ENCODE data around the gene SPINK13. TPM values are rescaled to one million over a fixed set of nuclear protein-coding genes. Genes with fewer than 3 reads are reported as not detected.

Gene SPINK13
- not detected for total RNA-seq
- long read RNA-seq, donor 1, result 0 reads
- long read RNA-seq, donor 2, result 0 reads

- Histone ChIP-seq H3K4me3 (no peak within 1 kb of the TSS), H3K36me3 (ENCODE audit: low read depth) (no peaks in the 10 kb centered on the region), H3K9me3 (peaks cover 4% of the 10 kb centered on the region), H3K4me1 (ENCODE audit: low read depth) (no peaks in the 10 kb centered on the region)
- DNase-seq, result no peak
- TF ChIP-seq CTCF (IDR thresholded peaks at IDR 0.05), result no peak
- intact Hi-C loops (cut with DNase I, micrococcal nuclease), result no loop called here
- ATAC-seq, result no peak
Observed at GRCh38 chr5:148268566-148268965, at the start of gene SPINK13. Gene SPINK13, plus strand, starts transcription at chr5:148268794. Its CDS starts 1,279 bp downstream, at chr5:148270073.

GRCh38 chr5:148221508-148221907 lies 47.1 kb upstream of the SPINK13 start:
- intact Hi-C loops (cut with DNase I, micrococcal nuclease), result no loop called here
- H3K4me3 ChIP-seq, result no peak overlapping the region
- ATAC-seq, result no peak
- DNase-seq, result no peak
- TF ChIP-seq CTCF (IDR thresholded peaks at IDR 0.05), result no peak
- H3K4me1 ChIP-seq (ENCODE audit: low read depth), result no peaks in the 10 kb centered on the region
- no peaks in the 10 kb centered on the region for H3K9me3 ChIP-seq
- H3K36me3 ChIP-seq (ENCODE audit: low read depth), result no peaks in the 10 kb centered on the region

GRCh38 chr5:148224117-148224742 lies 44.4 kb upstream of the SPINK13 start:
- no peak for TF ChIP-seq CTCF (IDR thresholded peaks at IDR 0.05)
- no peaks in the 10 kb centered on the region for H3K4me1 ChIP-seq (ENCODE audit: low read depth)
- DNase-seq, result no peak
- H3K9me3 ChIP-seq, result no peaks in the 10 kb centered on the region
- no peak overlapping the region for H3K4me3 ChIP-seq
- intact Hi-C loops (cut with DNase I, micrococcal nuclease), result no loop called here
- no peak for ATAC-seq
- no peaks in the 10 kb centered on the region for H3K36me3 ChIP-seq (ENCODE audit: low read depth)

- intact Hi-C loops (cut with DNase I, micrococcal nuclease), result no loop called here
- ATAC-seq, result no peak
- DNase-seq, result no peak
- no peak overlapping the region for H3K4me3 ChIP-seq
- no peaks in the 10 kb centered on the region for H3K9me3 ChIP-seq
- H3K36me3 ChIP-seq (ENCODE audit: low read depth), result no peaks in the 10 kb centered on the region
- no peak for TF ChIP-seq CTCF (IDR thresholded peaks at IDR 0.05)
- H3K4me1 ChIP-seq (ENCODE audit: low read depth), result no peaks in the 10 kb centered on the region
Observed at GRCh38 chr5:148228392-148228984, 40.1 kb upstream of the SPINK13 start.

GRCh38 chr5:148229840-148230239 lies 38.8 kb upstream of the SPINK13 start:
- Histone ChIP-seq H3K4me3 (no peak overlapping the region), H3K4me1 (ENCODE audit: low read depth) (no peaks in the 10 kb centered on the region)

More at GRCh38 chr5:148229840-148230239, 38.8 kb upstream of the SPINK13 start:
- ATAC-seq (no peak), DNase-seq (no peak)
- no peak for TF ChIP-seq CTCF (IDR thresholded peaks at IDR 0.05)
- intact Hi-C loops (cut with DNase I, micrococcal nuclease), result no loop called here
- Histone ChIP-seq H3K36me3 (ENCODE audit: low read depth) (no peaks in the 10 kb centered on the region), H3K9me3 (no peaks in the 10 kb centered on the region)
